HepG2 (cell line): Measurements from ENCODE around the gene CEP131. TPM values are rescaled to one million over a fixed set of nuclear protein-coding genes. Genes with fewer than 3 reads are reported as not detected.
A peak's percentile ranks its signal among the peaks of the same experiment; 100 is the strongest.

Experiments
- CEBPG ChIP-seq: IDR thresholded peaks from 2 replicates; pipeline ENCODE4 v1.6.1; 2016
- CREM ChIP-seq, 2 experiments: sonication (generic) in 1 of 2; formaldehyde crosslinking in 1 of 2; IDR thresholded peaks; 2 replicates each; pipeline versions ENCODE4 v1.4.0 to v1.6.1; 2016 to 2020; ENCODE audit warnings: antibody characterized with exemption in 1 of 2, mild to moderate bottlenecking in 1 of 2, missing genetic modification reagents in 1 of 2
- FOXK2 ChIP-seq: fragments of 450-650 bp; IDR thresholded peaks from 2 replicates; pipeline ENCODE4 v1.6.1; 2016
- KIAA2018 ChIP-seq: sonication (generic); formaldehyde crosslinking; IDR thresholded peaks from 2 replicates; pipeline ENCODE4 v1.5.0; 2020; ENCODE audit warnings: mild to moderate bottlenecking, missing genetic modification reagents, borderline replicate concordance
- KLF9 ChIP-seq: IDR thresholded peaks from 2 replicates; pipeline ENCODE4 v1.6.1; 2016; ENCODE audit warnings: low read depth
- MAF1 ChIP-seq: sonication (generic); formaldehyde crosslinking; IDR thresholded peaks from 2 replicates; pipeline ENCODE4 v1.5.0; 2020; ENCODE audit warnings: missing genetic modification reagents, borderline replicate concordance
- NPAS2 ChIP-seq: sonication (generic); formaldehyde crosslinking; IDR thresholded peaks from 2 replicates; pipeline ENCODE4 v1.8.0; 2022; ENCODE audit warnings: mild to moderate bottlenecking, missing genetic modification reagents, borderline replicate concordance
- RFXANK ChIP-seq: IDR thresholded peaks from 2 replicates; pipeline ENCODE4 v1.6.1; 2016
- SP1 ChIP-seq, 2 experiments: fragments of 450-650 bp in 1 of 2; sonication (generic) in 1 of 2; formaldehyde crosslinking in 1 of 2; IDR thresholded peaks; 2 replicates each; pipeline versions ENCODE4 v1.4.0 to v1.6.1; 2016 to 2020; ENCODE audit warnings: missing genetic modification reagents in 1 of 2
- TEAD2 ChIP-seq: sonication (generic); formaldehyde crosslinking; IDR thresholded peaks from 2 replicates; pipeline ENCODE4 v1.9.0; 2021; ENCODE audit warnings: missing genetic modification reagents
- ZFP37 ChIP-seq: sonication (generic); formaldehyde crosslinking; IDR thresholded peaks from 2 replicates; pipeline ENCODE4 v1.4.0; 2020; ENCODE audit warnings: missing genetic modification reagents, borderline replicate concordance
- ZNF124 ChIP-seq: sonication (generic); formaldehyde crosslinking; IDR thresholded peaks from 2 replicates; pipeline ENCODE4 v1.4.0; 2020; ENCODE audit warnings: missing genetic modification reagents
- ZNF282 ChIP-seq: fragments of 450-650 bp; IDR thresholded peaks from 2 replicates; pipeline ENCODE4 v1.6.1; 2018; ENCODE audit not compliant: partially characterized antibody
- ZNF33B ChIP-seq: sonication (generic); formaldehyde crosslinking; IDR thresholded peaks from 2 replicates; pipeline ENCODE4 v1.5.1; 2020; ENCODE audit warnings: mild to moderate bottlenecking, missing genetic modification reagents
- ZNF362 ChIP-seq: sonication (generic); formaldehyde crosslinking; IDR thresholded peaks from 2 replicates; pipeline ENCODE4 v1.4.0; 2020; ENCODE audit warnings: missing genetic modification reagents, mild to moderate bottlenecking, borderline replicate concordance
- ZNF431 ChIP-seq: sonication (generic); formaldehyde crosslinking; IDR thresholded peaks from 2 replicates; pipeline ENCODE4 v1.9.0; 2022; ENCODE audit warnings: missing genetic modification reagents, low read depth, mild to moderate bottlenecking, borderline replicate concordance
- ZNF773 ChIP-seq: sonication (generic); formaldehyde crosslinking; IDR thresholded peaks from 2 replicates; pipeline ENCODE4 v1.4.0; 2020; ENCODE audit warnings: missing genetic modification reagents, borderline replicate concordance
- ZZZ3 ChIP-seq: sonication (generic); formaldehyde crosslinking; IDR thresholded peaks from 2 replicates; pipeline ENCODE4 v1.4.0; 2020; ENCODE audit warnings: missing genetic modification reagents, mild to moderate bottlenecking, borderline replicate concordance
- polyA plus RNA-seq, 8 experiments: library from polyadenylated mRNA; depleted of rRNA in 3 of 8; stranded (reverse) in 7 of 8; unstranded in 1 of 8; fragments of >200 nt; fragmentation: Illumina TruSeq in 4 of 8; extraction: Trizol in 4 of 8; gene quantifications; 2 replicates each; pipeline versions ENCODE4 v1.2.1 to v1.2.3, GENCODE V29; 2011 to 2016; ENCODE audit warnings: low read depth in 4 of 8, missing spikeins in 1 of 8, mixed read lengths in 1 of 8; ENCODE audit not compliant: insufficient read depth in 1 of 8
- total RNA-seq, 5 experiments: library from RNA; depleted of rRNA; stranded (reverse); fragments of >200 nt; fragmentation: Illumina TruSeq; extraction: Trizol; gene quantifications; 2 replicates each; pipeline ENCODE4 v1.2.3, GENCODE V29; 2016; ENCODE audit warnings: low read depth in 1 of 5
- TF ChIP-seq, protein P1 (sequence below): sonication (generic); formaldehyde crosslinking; IDR thresholded peaks from 2 replicates; pipeline ENCODE4 v1.5.0; 2020; ENCODE audit warnings: missing genetic modification reagents

CEP131 gene
- total and polyA plus RNA-seq, 2 of the 13 experiments (the other 11 are each of a cell fraction or from before 2014, with no cell fraction given), result 5.0 to 16.8 TPM

DNA sequence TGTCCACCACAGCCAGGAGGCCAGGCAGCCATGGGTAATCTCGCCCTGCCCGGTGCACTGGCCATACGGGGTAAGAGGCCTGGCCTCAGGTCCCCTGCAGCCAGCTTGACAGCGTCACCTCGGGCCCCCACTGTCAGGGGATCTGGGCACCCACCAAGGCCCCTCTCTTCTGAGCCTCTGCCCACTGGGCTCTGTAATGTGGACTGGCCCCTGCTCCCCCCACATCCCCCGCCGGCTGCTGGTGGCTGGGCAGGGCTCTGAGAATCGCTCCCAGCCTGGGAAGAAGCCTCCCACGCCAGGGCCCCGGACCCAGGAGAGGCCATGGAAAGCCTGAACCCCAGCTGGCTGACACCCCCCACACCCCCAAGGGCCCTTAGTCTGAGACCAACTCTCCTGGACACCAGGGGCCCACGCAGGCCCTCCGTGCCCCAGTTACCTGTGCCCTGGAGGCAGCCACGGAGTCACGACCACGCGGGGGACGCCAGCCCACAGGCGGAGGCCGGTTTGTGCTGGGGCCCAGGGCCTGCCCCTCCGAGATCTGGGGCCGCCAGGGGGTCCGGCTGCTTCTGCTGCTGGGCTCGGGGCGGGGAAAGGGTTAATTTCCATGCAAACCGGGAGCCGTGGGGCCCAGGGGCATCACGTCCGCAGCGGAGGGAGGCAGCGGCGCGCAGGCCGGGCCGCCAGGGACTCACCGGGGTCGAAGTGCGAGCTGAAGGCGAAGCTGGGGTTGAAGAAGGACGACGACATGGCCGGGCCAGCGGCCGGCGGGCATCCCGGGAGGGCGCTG, 57.3 kb downstream of the CEP131 start, which contains the start of gene PVALEF (continued):
- TF ChIP-seq ZZZ3 (CRISPR knock-in tag) (no peak), ZNF124 (peak; percentile 66; the same call in 1 of the 2 replicates), MAF1 (no peak; the same call in 1 of the 2 replicates), KLF9 (CRISPR knock-in tag) (no peak), ZNF431 (CRISPR knock-in tag) (peak; percentile 36; the same call in 1 of the 2 replicates), TEAD2 (CRISPR knock-in tag) (peak; percentile 27; the same call in 1 of the 2 replicates), ZNF773 (CRISPR knock-in tag) (0 out of 2 replicates have a peak, but pooled peaks have one; percentile 1), ZNF33B (CRISPR knock-in tag) (peak; percentile 88; the same call in 1 of the 2 replicates), KIAA2018 (CRISPR knock-in tag) (no peak), SP1 (IDR thresholded peaks at IDR 0.05) (no peak), SP1 (CRISPR knock-in tag; IDR thresholded peaks at IDR 0.05) (no peak), FOXK2 (no peak), ZNF282 (no peak), ZNF362 (no peak), CREM (IDR thresholded peaks at IDR 0.05) (0 out of 2 replicates have a peak, but pooled peaks have one; percentile 10), CREM (CRISPR knock-in tag; IDR thresholded peaks at IDR 0.05) (no peak; the same call in 1 of the 2 replicates), CEBPG (CRISPR knock-in tag) (no peak), ZFP37 (CRISPR knock-in tag) (peak; percentile 43; the same call in 1 of the 2 replicates), RFXANK (CRISPR knock-in tag) (0 out of 2 replicates have a peak, but pooled peaks have one; percentile 21), NPAS2 (CRISPR knock-in tag) (no peak)
- TF ChIP-seq, protein P1, sequence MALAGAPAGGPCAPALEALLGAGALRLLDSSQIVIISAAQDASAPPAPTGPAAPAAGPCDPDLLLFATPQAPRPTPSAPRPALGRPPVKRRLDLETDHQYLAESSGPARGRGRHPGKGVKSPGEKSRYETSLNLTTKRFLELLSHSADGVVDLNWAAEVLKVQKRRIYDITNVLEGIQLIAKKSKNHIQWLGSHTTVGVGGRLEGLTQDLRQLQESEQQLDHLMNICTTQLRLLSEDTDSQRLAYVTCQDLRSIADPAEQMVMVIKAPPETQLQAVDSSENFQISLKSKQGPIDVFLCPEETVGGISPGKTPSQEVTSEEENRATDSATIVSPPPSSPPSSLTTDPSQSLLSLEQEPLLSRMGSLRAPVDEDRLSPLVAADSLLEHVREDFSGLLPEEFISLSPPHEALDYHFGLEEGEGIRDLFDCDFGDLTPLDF, result no peak; the same call in 1 of the 2 replicates
